HFFc6 (cell line): ENCODE data around the gene CRLF1. TPM values are rescaled to one million over a fixed set of nuclear protein-coding genes. Genes with fewer than 3 reads are reported as not detected.
A peak's percentile ranks its signal among the peaks of the same experiment; 100 is the strongest.

Source experiments
- DNase-seq: peaks from one replicate; pipeline ENCODE4 v3.0.0-alpha.2; 2018
- H3K27ac Mint-ChIP-seq: 2 replicates; pipeline ENCODE4 v1.8.0; 2020; ENCODE audit warnings: mild to moderate bottlenecking, mixed read lengths
- H3K27me3 Mint-ChIP-seq: 2 replicates; pipeline ENCODE4 v1.8.0; 2021; ENCODE audit warnings: mild to moderate bottlenecking, moderate library complexity, mixed read lengths; ENCODE audit not compliant: insufficient read depth
- H3K36me3 Mint-ChIP-seq: 2 replicates; pipeline ENCODE4 v1.8.0; 2021; ENCODE audit warnings: low read depth, mixed read lengths
- H3K4me1 Mint-ChIP-seq: 2 replicates; pipeline ENCODE4 v1.8.0; 2020; ENCODE audit warnings: low read depth, mixed read lengths
- H3K4me3 Mint-ChIP-seq: 2 replicates; pipeline ENCODE4 v1.8.0; 2020; ENCODE audit warnings: mild to moderate bottlenecking, moderate library complexity, mixed read lengths
- H3K9me3 Mint-ChIP-seq: 2 replicates; pipeline ENCODE4 v1.8.0; 2020; ENCODE audit warnings: mild to moderate bottlenecking, mixed read lengths
- CTCF ChIP-seq: fragments of 200-600 bp; sonication (generic); IDR thresholded peaks from 2 replicates; pipeline ENCODE4 v1.5.0; 2021; ENCODE audit warnings: antibody characterized with exemption, mild to moderate bottlenecking
- total RNA-seq, 6 experiments: library from RNA; stranded (reverse); fragmentation: NEBNext Ultra II Directional; extraction: Animal tissue kit (Norgen Biotek cat#: 25700); gene quantifications; 2 replicates in 1 of 6; 3 replicates in 5 of 6; pipeline ENCODE4 v1.2.3, GENCODE V29; 2021

Gene CRLF1
- total RNA-seq, 6 experiments from 2014 or later: 1.6 to 4.1 (median 2.4) TPM

- DNase-seq: no peak
- Mint-ChIP-seq H3K9me3 (peaks cover 8% of the 10 kb centered on the region), H3K27me3 (peaks cover 62% of the 10 kb centered on the region), H3K36me3 (peaks cover 7% of the 10 kb centered on the region), H3K4me1 (peaks cover 4% of the 10 kb centered on the region; the same call in 1 of the 2 replicates), H3K4me3 (peak within 1 kb of the TSS; percentile 71), H3K27ac (no peak within 1 kb of the TSS)
- TF ChIP-seq CTCF: no peak
Measured at GRCh38 chr19:18612772-18613588, 6.4 kb upstream of the CRLF1 start, which contains the start of gene TMEM59L. TMEM59L (plus strand) TSS chr19:18612870; CDS start chr19:18612959, 89 bp downstream.

- Mint-ChIP-seq H3K4me1 (peaks cover 4% of the 10 kb centered on the region; the same call in 1 of the 2 replicates), H3K27me3 (peaks cover 64% of the 10 kb centered on the region), H3K4me3 (peak overlapping the region; percentile 71), H3K9me3 (peaks cover under 1% of the 10 kb centered on the region), H3K36me3 (no peaks in the 10 kb centered on the region), H3K27ac (no peak overlapping the region)
- DNase-seq: no peak
- TF ChIP-seq CTCF: no peak
Measured at GRCh38 chr19:18612051-18612771, 5.6 kb upstream of the CRLF1 start.

- no peak overlapping the region for H3K27ac Mint-ChIP-seq
- DNase-seq: no peak
- H3K4me3 Mint-ChIP-seq: no peak overlapping the region
- TF ChIP-seq CTCF: no peak
- H3K9me3 Mint-ChIP-seq: no peaks in the 10 kb centered on the region
- no peaks in the 10 kb centered on the region for H3K36me3 Mint-ChIP-seq
- H3K27me3 Mint-ChIP-seq: peaks cover 62% of the 10 kb centered on the region
- H3K4me1 Mint-ChIP-seq: peaks cover 4% of the 10 kb centered on the region; the same call in 1 of the 2 replicates
Measured at GRCh38 chr19:18611327-18612050, 4.9 kb upstream of the CRLF1 start.

GRCh38 chr19:18610556-18611326 lies 4.1 kb upstream of the CRLF1 start:
- no peak overlapping the region for H3K4me3 Mint-ChIP-seq
- H3K36me3 Mint-ChIP-seq: no peaks in the 10 kb centered on the region
- peaks cover 4% of the 10 kb centered on the region; the same call in 1 of the 2 replicates for H3K4me1 Mint-ChIP-seq
- no peak overlapping the region for H3K27ac Mint-ChIP-seq
- H3K9me3 Mint-ChIP-seq: no peaks in the 10 kb centered on the region
- peaks cover 56% of the 10 kb centered on the region for H3K27me3 Mint-ChIP-seq
- TF ChIP-seq CTCF: no peak
- no peak for DNase-seq

- Mint-ChIP-seq H3K4me3 (no peak overlapping the region), H3K9me3 (no peaks in the 10 kb centered on the region)
Measured at GRCh38 chr19:18610245-18610555, 3.6 kb upstream of the CRLF1 start.

More at GRCh38 chr19:18610245-18610555, 3.6 kb upstream of the CRLF1 start:
- H3K27me3 Mint-ChIP-seq: peaks cover 57% of the 10 kb centered on the region
- H3K4me1 Mint-ChIP-seq: peaks cover 4% of the 10 kb centered on the region; the same call in 1 of the 2 replicates
- DNase-seq: no peak
- no peak for TF ChIP-seq CTCF
- H3K27ac Mint-ChIP-seq: no peak overlapping the region
- H3K36me3 Mint-ChIP-seq: no peaks in the 10 kb centered on the region
